Endothelial cell (in vitro differentiated cells): ENCODE data around the gene RAD51D. TPM values are rescaled to one million over a fixed set of nuclear protein-coding genes. Genes with fewer than 3 reads are reported as not detected.
"Not testable (repeated sequence)": the region's sequence is repeated elsewhere in the genome, so short reads cannot be mapped to it uniquely, and the experiment has no call there.

ENCODE experiments used
- DNase-seq: peaks from one replicate; pipeline ENCODE4 v3.0.0; 2021; ENCODE audit warnings: low spot score
- H3K27ac Mint-ChIP-seq: one replicate; pipeline ENCODE4 v1.8.0; 2021; ENCODE audit warnings: mixed read lengths, inconsistent platforms; ENCODE audit not compliant: unreplicated experiment
- H3K27me3 Mint-ChIP-seq: one replicate; pipeline ENCODE4 v1.8.0; 2021; ENCODE audit warnings: mild to moderate bottlenecking, moderate library complexity, mixed read lengths, inconsistent platforms; ENCODE audit not compliant: unreplicated experiment
- H3K36me3 Mint-ChIP-seq: one replicate; pipeline ENCODE4 v1.8.0; 2021; ENCODE audit warnings: mild to moderate bottlenecking, low read depth, mixed read lengths, inconsistent platforms; ENCODE audit not compliant: unreplicated experiment
- H3K4me1 Mint-ChIP-seq: one replicate; pipeline ENCODE4 v1.8.0; 2021; ENCODE audit warnings: mild to moderate bottlenecking, mixed read lengths, inconsistent platforms; ENCODE audit not compliant: unreplicated experiment
- H3K4me3 Mint-ChIP-seq: one replicate; pipeline ENCODE4 v1.8.0; 2021; ENCODE audit warnings: mild to moderate bottlenecking, mixed read lengths, inconsistent platforms; ENCODE audit not compliant: unreplicated experiment
- H3K9me3 Mint-ChIP-seq: one replicate; pipeline ENCODE4 v1.8.0; 2021; ENCODE audit warnings: mixed read lengths, inconsistent platforms; ENCODE audit not compliant: unreplicated experiment
- CTCF ChIP-seq: fragments of 200-600 bp; sonication (generic); IDR thresholded peaks from one replicate; pipeline ENCODE4 v1.5.0; 2021; ENCODE audit warnings: antibody characterized with exemption; ENCODE audit not compliant: unreplicated experiment
- total RNA-seq: library from RNA; stranded (reverse); fragmentation: NEBNext Ultra II Directional; extraction: Animal tissue kit (Norgen Biotek cat#: 25700); gene quantifications from one replicate; pipeline ENCODE4 v1.2.1, GENCODE V29; 2021; ENCODE audit not compliant: unreplicated experiment

The RAD51D gene
- total RNA-seq, 1 donor from 2014 or later, result 16.3 TPM

- Mint-ChIP-seq H3K4me3 (no peak overlapping the region), H3K9me3 (no peaks in the 10 kb centered on the region), H3K27ac (no peak overlapping the region), H3K36me3 (no peaks in the 10 kb centered on the region), H3K27me3 (peaks cover 1% of the 10 kb centered on the region), H3K4me1 (peaks cover 9% of the 10 kb centered on the region)
- no peak for DNase-seq
- TF ChIP-seq CTCF, result no peak
Measured at GRCh38 chr17:35155246-35155645, 35.6 kb upstream of the RAD51D start.

GRCh38 chr17:35154196-35155165 is 34.8 kb upstream of the RAD51D start:
- H3K9me3 Mint-ChIP-seq, result no peaks in the 10 kb centered on the region
- no peak overlapping the region for H3K27ac Mint-ChIP-seq
- H3K36me3 Mint-ChIP-seq, result no peaks in the 10 kb centered on the region
- peaks cover 9% of the 10 kb centered on the region for H3K4me1 Mint-ChIP-seq
- TF ChIP-seq CTCF, result no peak
- no peak for DNase-seq
- peaks cover 3% of the 10 kb centered on the region for H3K27me3 Mint-ChIP-seq
- H3K4me3 Mint-ChIP-seq, result no peak overlapping the region

- TF ChIP-seq CTCF, result no peak
- peaks cover 25% of the 10 kb centered on the region for H3K4me1 Mint-ChIP-seq
- peaks cover 3% of the 10 kb centered on the region for H3K27me3 Mint-ChIP-seq
- no peak for DNase-seq
- no peak overlapping the region for H3K4me3 Mint-ChIP-seq
- no peaks in the 10 kb centered on the region for H3K36me3 Mint-ChIP-seq
- no peak overlapping the region for H3K27ac Mint-ChIP-seq
- H3K9me3 Mint-ChIP-seq, result no peaks in the 10 kb centered on the region
Measured at GRCh38 chr17:35152421-35153140, 32.9 kb upstream of the RAD51D start.

- H3K9me3 Mint-ChIP-seq, H3K36me3 Mint-ChIP-seq, H3K27ac Mint-ChIP-seq, H3K27me3 Mint-ChIP-seq, DNase-seq, H3K4me3 Mint-ChIP-seq: not testable (repeated sequence)
- peaks cover 31% of the 10 kb centered on the region for H3K4me1 Mint-ChIP-seq
Measured at GRCh38 chr17:35151080-35151479, 31.4 kb upstream of the RAD51D start.

GRCh38 chr17:35149941-35150340 is 30.3 kb upstream of the RAD51D start:
- no peaks in the 10 kb centered on the region for H3K9me3 Mint-ChIP-seq
- DNase-seq, result no peak
- H3K4me3 Mint-ChIP-seq, result no peak overlapping the region
- H3K36me3 Mint-ChIP-seq, result no peaks in the 10 kb centered on the region
- H3K4me1 Mint-ChIP-seq, result peaks cover 31% of the 10 kb centered on the region
- no peak overlapping the region for H3K27ac Mint-ChIP-seq
- peaks cover 3% of the 10 kb centered on the region for H3K27me3 Mint-ChIP-seq
- no peak for TF ChIP-seq CTCF
